Stimulated activated CD4-positive, alpha-beta T cell treated with anti-CD3 and anti-CD28 coated beads, Interleukin-1b, Interleukin-23, amount 100 ng/mL, for 1 hour (primary cell): Measurements from ENCODE around the gene SEPTIN2.
"Not testable (repeated sequence)": the region's sequence is repeated elsewhere in the genome, so short reads cannot be mapped to it uniquely, and the experiment has no call there.

ENCODE experiments used
- DNase-seq, 2 donors: peaks; one replicate each; pipeline ENCODE4 v3.0.0-alpha.2; 2020; ENCODE audit warnings: low read depth in 2 of 2

The SEPTIN2 gene

DNA sequence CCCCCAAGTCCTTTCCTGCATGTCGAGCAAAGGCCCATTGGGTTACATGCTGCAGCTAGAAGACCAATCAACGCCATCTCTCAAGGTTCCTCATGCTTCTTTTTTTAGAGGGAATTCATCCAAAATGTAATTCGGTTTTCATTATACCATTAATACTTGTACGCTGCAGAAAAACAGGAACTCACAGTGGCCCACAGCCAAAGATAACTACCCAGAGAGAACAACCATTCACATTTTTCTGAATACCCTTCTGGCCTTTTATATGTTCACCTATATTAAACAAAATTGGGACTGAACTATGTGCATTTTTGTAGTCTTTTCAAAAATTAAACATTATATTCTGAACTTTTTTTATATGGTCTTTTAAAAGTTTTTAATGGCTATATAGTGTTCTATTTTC, 66.1 kb downstream of the SEPTIN2 start:
- no peak for DNase-seq

DNA sequence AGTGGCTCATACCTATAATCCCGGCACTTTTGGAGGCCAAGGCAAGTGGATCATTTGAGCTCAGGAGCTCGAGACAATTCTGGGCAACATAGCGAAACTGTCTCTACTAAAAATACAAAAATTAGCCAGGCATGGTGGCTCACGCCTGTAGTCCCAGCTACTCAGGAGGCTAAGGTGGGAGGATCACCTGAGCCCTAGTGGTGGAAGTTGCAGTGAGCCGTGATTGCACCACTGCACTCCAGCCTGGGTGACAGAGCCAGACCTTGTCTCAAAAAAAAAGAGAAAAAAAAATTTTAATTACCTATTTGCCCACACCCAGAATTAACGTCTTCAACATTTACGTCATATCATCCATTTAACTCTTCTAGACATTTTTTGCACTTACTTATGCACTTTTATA, 69.7 kb downstream of the SEPTIN2 start:
- not testable (repeated sequence) for DNase-seq

DNA sequence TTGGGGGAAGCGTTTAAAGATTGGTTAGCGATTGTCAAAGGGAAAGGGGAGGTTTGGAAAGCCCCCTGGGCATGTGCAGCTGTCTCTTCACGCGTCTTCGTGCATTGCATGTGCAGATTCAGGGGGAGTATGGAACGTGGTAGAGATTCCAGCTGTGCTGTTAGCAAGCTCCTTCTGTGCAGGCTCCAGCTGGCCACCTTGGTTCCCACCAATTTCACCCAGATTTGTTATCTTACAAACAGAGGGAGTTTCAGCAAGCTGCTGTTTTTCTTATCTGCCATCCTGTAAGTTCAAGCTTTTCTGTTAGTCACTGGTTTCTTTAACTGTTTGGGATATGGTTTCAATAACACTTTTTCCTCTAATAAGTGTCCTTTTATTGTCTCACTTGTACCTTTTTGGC, 70.8 kb downstream of the SEPTIN2 start:
- no peak for DNase-seq

DNA sequence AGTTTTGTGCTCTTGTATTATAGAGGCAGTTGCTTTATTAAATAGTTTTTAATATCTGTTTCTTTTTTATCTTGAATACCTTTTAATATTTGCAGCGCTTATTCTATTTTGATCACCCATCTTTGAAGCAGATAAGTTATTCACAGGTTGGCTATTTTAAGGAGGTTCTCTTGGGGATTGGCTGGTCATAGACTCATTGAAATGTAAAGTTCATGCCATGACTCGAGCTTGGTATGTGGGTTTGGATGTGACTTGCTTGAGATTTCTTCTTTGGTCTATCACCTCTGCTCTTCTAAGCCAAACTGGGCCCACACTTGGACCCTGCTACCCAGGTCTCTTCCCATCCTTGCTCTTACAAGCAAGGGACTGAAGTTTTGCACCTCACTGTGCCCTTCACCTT, 74.0 kb downstream of the SEPTIN2 start:
- no peak for DNase-seq

DNA sequence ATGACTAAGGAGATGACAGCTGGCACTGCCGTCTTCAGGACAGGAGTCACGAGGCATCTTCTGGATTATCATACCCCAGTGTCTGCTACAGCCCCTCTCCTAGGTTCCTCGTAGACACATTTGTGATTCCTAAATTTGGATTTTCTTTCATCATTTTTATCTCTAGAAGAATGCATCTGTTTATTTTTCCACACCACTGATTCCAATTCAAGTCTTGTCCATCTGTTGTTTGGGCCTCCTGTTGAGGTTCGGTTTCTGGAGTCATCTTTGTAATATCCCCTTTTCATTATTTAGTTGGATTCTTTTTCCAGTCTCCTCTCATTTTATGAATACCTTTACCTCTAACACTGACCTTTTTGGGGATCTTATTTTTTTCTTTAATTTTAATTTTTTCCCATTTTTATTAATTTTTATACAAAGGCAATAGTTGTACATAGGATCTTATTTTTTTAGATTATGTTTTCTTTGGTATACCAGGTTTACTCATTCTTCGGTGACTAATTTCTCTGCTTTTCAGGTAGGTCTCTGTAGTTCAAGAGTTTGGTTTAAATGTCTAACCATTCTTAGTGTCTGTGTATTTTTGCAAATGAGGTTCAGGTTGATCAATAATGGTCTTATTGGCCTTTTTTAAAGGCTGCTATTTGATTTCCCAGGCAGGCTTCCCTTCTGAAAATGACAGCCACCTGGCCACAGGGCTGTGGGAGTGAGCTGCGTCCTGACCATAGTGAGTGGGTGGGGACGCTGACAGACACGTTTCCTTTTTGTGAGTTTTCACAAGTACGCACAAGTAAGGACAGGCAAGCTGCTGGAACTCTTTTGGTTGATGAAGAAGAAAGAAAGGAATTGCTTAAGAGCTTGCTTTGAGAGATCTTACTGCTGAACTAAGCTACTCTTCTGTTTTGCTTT, 74.8 kb downstream of the SEPTIN2 start:
- no peak for DNase-seq

DNA sequence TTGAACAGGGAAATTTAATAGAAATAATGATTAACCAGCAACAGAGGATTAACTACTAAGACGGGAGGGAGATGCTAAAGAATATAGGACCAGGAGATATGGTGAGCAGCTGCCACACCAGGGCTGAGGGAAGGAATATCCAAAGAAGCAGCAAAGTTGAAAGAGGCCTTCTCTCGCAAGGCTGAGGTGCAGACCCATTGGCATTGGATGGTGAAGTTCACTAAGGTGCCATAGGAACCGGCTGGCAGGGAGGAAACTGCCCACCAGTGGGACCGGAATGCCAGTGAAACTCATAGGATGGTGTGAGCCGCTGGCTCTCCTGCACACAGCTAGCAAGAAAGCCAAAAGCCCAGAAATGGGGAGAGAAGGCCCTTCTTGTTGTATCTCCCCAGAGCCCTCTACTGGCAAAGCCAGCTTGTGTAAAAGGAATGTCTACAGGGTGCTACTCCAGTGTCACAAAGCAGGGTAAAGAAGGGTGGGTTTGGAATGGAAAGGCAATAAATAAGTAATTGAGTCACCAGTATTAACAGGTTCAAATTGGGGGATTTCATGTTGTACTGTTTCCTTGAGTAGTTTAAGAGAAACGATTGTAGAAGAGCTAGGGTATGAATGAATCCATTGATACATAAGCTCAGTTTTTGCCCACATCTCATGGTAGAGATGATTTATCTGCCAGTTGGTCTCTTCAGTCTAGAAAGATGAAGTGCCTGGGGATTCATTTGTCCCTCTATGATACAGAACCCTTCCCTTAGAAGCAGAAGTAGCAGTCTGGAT, 76.4 kb downstream of the SEPTIN2 start:
- DNase-seq = no peak

DNA sequence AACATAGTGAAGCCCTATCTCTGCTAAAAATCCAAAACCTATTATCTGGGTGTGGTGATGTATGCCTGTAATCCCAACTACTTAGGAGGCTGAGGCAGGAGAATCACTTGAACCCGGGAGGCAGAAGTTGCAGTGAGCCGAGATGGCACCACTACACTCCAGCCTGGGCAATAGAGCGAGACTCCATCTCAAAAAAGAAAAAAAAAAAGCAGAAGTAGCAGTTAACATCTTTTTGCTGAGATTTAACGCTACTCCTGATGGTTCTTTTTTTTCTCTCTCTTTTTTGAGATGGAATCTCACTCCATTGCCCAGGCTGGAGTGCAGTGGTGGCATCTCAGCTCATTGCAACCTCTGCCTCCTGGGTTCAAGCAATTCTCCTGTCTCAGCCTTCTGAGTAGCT, 77.0 kb downstream of the SEPTIN2 start:
- DNase-seq = not testable (repeated sequence)

DNA sequence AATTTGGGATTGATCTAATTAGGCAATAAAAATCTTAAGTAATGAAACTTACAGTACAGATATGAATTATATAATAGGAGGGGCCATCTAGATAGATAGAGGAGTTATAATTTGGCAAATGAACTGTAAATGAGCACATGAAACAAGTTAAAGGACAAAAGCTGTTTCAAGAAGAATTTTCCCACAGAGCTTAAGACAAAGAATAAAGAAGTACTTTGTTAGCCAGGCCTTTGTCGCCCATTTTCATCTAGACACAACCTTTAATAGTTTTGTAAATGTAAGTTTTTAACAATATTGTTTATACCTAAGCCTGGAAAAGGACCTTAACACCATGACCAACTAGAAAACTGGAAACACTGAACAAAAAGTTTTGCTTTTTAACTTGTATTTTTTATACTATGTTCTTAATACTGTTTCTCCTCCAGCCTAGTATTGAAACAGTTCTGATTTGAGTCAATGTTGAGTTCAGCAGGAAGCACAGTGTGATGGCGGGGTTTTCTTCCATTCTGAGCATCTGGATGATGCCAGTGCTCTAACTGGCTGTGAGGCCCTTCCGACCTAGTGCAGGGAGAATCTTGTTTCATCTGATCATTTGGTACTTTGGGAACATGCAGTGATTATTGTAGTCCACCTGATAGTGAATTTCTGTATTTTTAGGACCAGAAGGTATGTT, 77.9 kb downstream of the SEPTIN2 start:
- DNase-seq = no peak

DNA sequence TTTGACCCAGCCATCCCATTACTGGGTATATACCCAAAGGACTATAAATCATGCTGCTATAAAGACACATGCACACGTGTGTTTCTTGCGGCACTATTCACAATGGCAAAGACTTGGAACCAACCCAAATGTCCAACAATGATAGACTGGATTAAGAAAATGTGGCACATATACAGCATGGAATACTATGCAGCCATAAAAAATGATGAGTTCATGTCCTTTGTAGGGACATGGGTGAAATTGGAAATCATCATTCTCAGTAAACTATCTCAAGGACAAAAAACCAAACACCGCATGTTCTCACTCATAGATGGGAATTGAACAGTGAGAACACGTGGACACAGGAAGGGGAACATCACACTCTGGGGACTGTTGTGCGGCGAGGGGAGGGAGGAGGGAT, 81.1 kb downstream of the SEPTIN2 start:
- not testable (repeated sequence) for DNase-seq

DNA sequence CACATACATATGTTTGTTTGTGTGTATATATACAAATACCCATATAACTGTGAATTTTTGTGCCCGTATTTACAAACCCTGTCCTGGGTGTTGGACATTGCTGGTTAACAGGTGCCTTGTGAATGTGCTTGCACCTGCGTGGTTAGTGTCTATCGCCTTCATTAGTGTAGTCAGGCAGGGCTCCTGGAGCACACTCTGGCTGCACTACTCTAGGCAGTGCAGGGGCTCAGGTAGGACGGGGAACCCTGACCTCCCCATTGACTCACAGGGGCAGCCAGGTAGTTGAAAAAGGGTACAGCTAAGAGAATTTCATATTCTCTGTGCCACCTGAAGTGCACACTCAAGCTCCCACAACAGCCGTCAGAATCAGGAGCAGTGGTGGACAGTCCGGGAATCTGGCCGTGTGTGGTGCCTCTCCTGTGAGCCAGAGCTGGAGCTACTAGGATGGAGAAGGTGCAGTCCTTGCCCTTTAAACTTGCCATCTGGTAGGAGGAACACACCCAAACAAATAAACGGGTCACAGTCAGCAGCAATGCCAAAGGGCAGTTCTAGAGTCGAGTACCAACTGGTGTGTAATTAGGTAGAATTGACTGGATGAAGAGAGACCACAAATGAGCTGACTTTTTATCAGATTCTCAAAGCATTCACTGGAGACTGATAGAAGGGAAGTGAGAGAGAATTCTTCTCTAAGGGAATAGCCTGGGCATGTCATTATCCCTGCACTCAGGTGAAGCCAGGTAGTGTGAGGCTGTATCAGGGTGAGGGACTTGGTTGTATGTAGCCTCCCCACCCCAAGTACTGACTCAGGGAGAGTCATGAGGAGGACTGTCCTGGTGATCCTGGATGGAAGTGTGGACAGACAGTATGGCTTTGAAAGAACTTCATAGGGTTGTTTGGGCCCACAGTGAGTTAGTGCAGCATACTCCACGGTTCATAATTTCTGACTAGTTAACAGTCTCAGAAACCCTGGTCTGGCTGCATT, 84.5 kb downstream of the SEPTIN2 start:
- no peak for DNase-seq
